Suprapubic skin (tissue), 4 donors: ENCODE measurements around the gene GNAS-AS1. TPM values are rescaled to one million over a fixed set of nuclear protein-coding genes. Genes with fewer than 3 reads are reported as not detected.

Source experiments
- DNase-seq, 2 donors: peaks; one replicate each; pipeline ENCODE4 v3.0.0-alpha.2; 2019; ENCODE audit warnings: low spot score in 2 of 2
- H3K27ac ChIP-seq: fragments of 200-600 bp; sonication (generic); one replicate; pipeline ENCODE4 v1.5.1; 2019
- H3K27me3 ChIP-seq: fragments of 200-600 bp; sonication (generic); one replicate; pipeline ENCODE4 v1.5.1; 2019
- H3K36me3 ChIP-seq: fragments of 200-600 bp; sonication (generic); one replicate; pipeline ENCODE4 v1.5.1; 2019
- H3K4me1 ChIP-seq: fragments of 200-600 bp; sonication (generic); one replicate; pipeline ENCODE4 v1.5.1; 2019
- H3K4me3 ChIP-seq: fragments of 200-600 bp; sonication (generic); one replicate; pipeline ENCODE4 v1.5.1; 2019; ENCODE audit warnings: mild to moderate bottlenecking
- H3K9me3 ChIP-seq: fragments of 200-600 bp; sonication (generic); one replicate; pipeline ENCODE4 v1.5.1; 2019
- CTCF ChIP-seq, 2 donors: fragments of 200-600 bp in 1 of 2; fragments of 450-650 bp in 1 of 2; sonication (generic) in 1 of 2; IDR thresholded peaks; one replicate each; pipeline ENCODE4 v1.5.1; 2016 to 2019; ENCODE audit warnings: antibody characterized with exemption in 2 of 2, mild to moderate bottlenecking in 1 of 2, moderate library complexity in 1 of 2
- EP300 ChIP-seq: sonication (generic); formaldehyde crosslinking; IDR thresholded peaks from one replicate; pipeline ENCODE4 v1.6.1; 2017; ENCODE audit warnings: antibody characterized with exemption
- POLR2A ChIP-seq, 2 donors: fragments of 450-650 bp; IDR thresholded peaks; one replicate each; pipeline ENCODE4 v1.6.1; 2017; ENCODE audit warnings: antibody characterized with exemption in 2 of 2, mild to moderate bottlenecking in 2 of 2, moderate library complexity in 2 of 2
- POLR2AphosphoS5 ChIP-seq, 3 donors: sonication (generic); formaldehyde crosslinking; IDR thresholded peaks; one replicate each; pipeline ENCODE4 v1.6.1; 2017; ENCODE audit warnings: antibody characterized with exemption in 3 of 3
- WGBS: methylation state at CpG from one replicate; pipeline ENCODE4 v1.1.5; 2018; 5-methylcytosine and 5-hydroxymethylcytosine counted together
- total RNA-seq, 4 donors: library from RNA; depleted of rRNA; stranded (reverse); fragments of >200 nt; gene quantifications; one replicate each; pipeline ENCODE4 v1.1.0, GENCODE V29; 2016

GNAS-AS1 gene
- total RNA-seq, 4 donors from 2014 or later: not detected

- H3K27me3 ChIP-seq: peaks cover 58% of the 10 kb centered on the region
- TF ChIP-seq EP300: no peak
- no peak for TF ChIP-seq POLR2A (IDR thresholded peaks at IDR 0.05)
- no peak for TF ChIP-seq POLR2AphosphoS5 (IDR thresholded peaks at IDR 0.05)
- TF ChIP-seq CTCF (IDR thresholded peaks at IDR 0.05): no peak
Measured at GRCh38 chr20:58787211-58788005, 63.3 kb downstream of the GNAS-AS1 start.

GRCh38 chr20:58784321-58785074 lies 66.2 kb downstream of the GNAS-AS1 start:
- WGBS: 85% methylated on average over 12 of the region's 15 CpGs
- Histone ChIP-seq H3K4me1 (no peaks in the 10 kb centered on the region), H3K27ac (no peak overlapping the region), H3K4me3 (no peak overlapping the region), H3K36me3 (no peaks in the 10 kb centered on the region), H3K9me3 (no peaks in the 10 kb centered on the region), H3K27me3 (peaks cover 48% of the 10 kb centered on the region)
- DNase-seq: no peak
- no peak for TF ChIP-seq EP300

More at GRCh38 chr20:58787211-58788005, 63.3 kb downstream of the GNAS-AS1 start:
- no peaks in the 10 kb centered on the region for H3K4me1 ChIP-seq
- H3K4me3 ChIP-seq: no peak overlapping the region
- H3K36me3 ChIP-seq: no peaks in the 10 kb centered on the region
- H3K9me3 ChIP-seq: no peaks in the 10 kb centered on the region
- 86% methylated on average over 23 of the region's 25 CpGs for WGBS
- H3K27ac ChIP-seq: no peak overlapping the region
- no peak for DNase-seq

- WGBS: 63% methylated on average over 12 of the region's 12 CpGs
- no peak overlapping the region for H3K4me3 ChIP-seq
- DNase-seq: no peak
- H3K27ac ChIP-seq: no peak overlapping the region
- no peak for TF ChIP-seq EP300
- TF ChIP-seq POLR2A (IDR thresholded peaks at IDR 0.05): no peak
- no peak for TF ChIP-seq CTCF (IDR thresholded peaks at IDR 0.05)
- no peak for TF ChIP-seq POLR2AphosphoS5 (IDR thresholded peaks at IDR 0.05)
- H3K9me3 ChIP-seq: no peaks in the 10 kb centered on the region
- H3K27me3 ChIP-seq: peaks cover 43% of the 10 kb centered on the region
- H3K36me3 ChIP-seq: no peaks in the 10 kb centered on the region
- H3K4me1 ChIP-seq: no peaks in the 10 kb centered on the region
Measured at GRCh38 chr20:58783511-58784011, 67.1 kb downstream of the GNAS-AS1 start.

GRCh38 chr20:58781138-58781537 lies 69.6 kb downstream of the GNAS-AS1 start:
- Histone ChIP-seq H3K4me3 (no peak overlapping the region), H3K9me3 (no peaks in the 10 kb centered on the region), H3K36me3 (no peaks in the 10 kb centered on the region), H3K4me1 (no peaks in the 10 kb centered on the region), H3K27me3 (peaks cover 37% of the 10 kb centered on the region), H3K27ac (no peak overlapping the region)
- no peak for TF ChIP-seq POLR2AphosphoS5 (IDR thresholded peaks at IDR 0.05)
- WGBS: 83% methylated on average over 4 of the region's 4 CpGs
- DNase-seq: no peak

- DNase-seq: no peak
- TF ChIP-seq CTCF (IDR thresholded peaks at IDR 0.05) (no peak), POLR2AphosphoS5 (IDR thresholded peaks at IDR 0.05) (no peak), EP300 (no peak), POLR2A (IDR thresholded peaks at IDR 0.05) (no peak)
- no peak overlapping the region for H3K4me3 ChIP-seq
- peaks cover 18% of the 10 kb centered on the region for H3K27me3 ChIP-seq
- WGBS: 79% methylated on average over 9 of the region's 9 CpGs
- H3K9me3 ChIP-seq: no peaks in the 10 kb centered on the region
- no peaks in the 10 kb centered on the region for H3K36me3 ChIP-seq
- H3K27ac ChIP-seq: no peak overlapping the region
- H3K4me1 ChIP-seq: no peaks in the 10 kb centered on the region
Measured at GRCh38 chr20:58778760-58779159, 71.9 kb downstream of the GNAS-AS1 start.

GRCh38 chr20:58777657-58778056 lies 73.0 kb downstream of the GNAS-AS1 start:
- TF ChIP-seq POLR2A (IDR thresholded peaks at IDR 0.05): no peak
- TF ChIP-seq POLR2AphosphoS5 (IDR thresholded peaks at IDR 0.05): no peak
- TF ChIP-seq CTCF (IDR thresholded peaks at IDR 0.05): no peak
- no peak for TF ChIP-seq EP300
- Histone ChIP-seq H3K4me3 (no peak overlapping the region), H3K4me1 (no peaks in the 10 kb centered on the region), H3K27ac (no peak overlapping the region), H3K36me3 (no peaks in the 10 kb centered on the region), H3K27me3 (peaks cover 10% of the 10 kb centered on the region), H3K9me3 (no peaks in the 10 kb centered on the region)
- WGBS: 80% methylated on average over 7 of the region's 7 CpGs
- no peak for DNase-seq
